Karpas-422 (cell line): ENCODE data around the gene SRC. TPM values are rescaled to one million over a fixed set of nuclear protein-coding genes. Genes with fewer than 3 reads are reported as not detected.

Experiments used
- DNase-seq: peaks from one replicate; pipeline ENCODE4 v3.0.0-alpha.2; 2015
- H2AFZ ChIP-seq: fragments of 200-600 bp; sonication (generic); 2 replicates; pipeline ENCODE4 v1.6.1; 2014; ENCODE audit warnings: antibody characterized with exemption, low read length, mixed read lengths
- H3K27ac ChIP-seq: fragments of 200-600 bp; sonication (generic); 2 replicates; pipeline ENCODE4 v1.5.1; 2014; ENCODE audit warnings: mild to moderate bottlenecking, low read length, moderate library complexity
- H3K27me3 ChIP-seq: fragments of 200-600 bp; sonication (generic); 2 replicates; pipeline ENCODE4 v1.6.1; 2014; ENCODE audit warnings: low read length, mixed read lengths
- H3K36me3 ChIP-seq: fragments of 200-600 bp; sonication (generic); 2 replicates; pipeline ENCODE4 v1.6.1; 2014; ENCODE audit warnings: low read length, mixed read lengths; ENCODE audit not compliant: insufficient read depth
- H3K4me1 ChIP-seq: fragments of 200-600 bp; sonication (generic); 2 replicates; pipeline ENCODE4 v1.6.1; 2014; ENCODE audit warnings: mild to moderate bottlenecking, low read length, mixed read lengths
- H3K4me2 ChIP-seq: fragments of 200-600 bp; sonication (generic); 2 replicates; pipeline ENCODE4 v1.6.1; 2014; ENCODE audit warnings: low read length, low read depth, mild to moderate bottlenecking; ENCODE audit not compliant: poor library complexity, severe bottlenecking
- H3K4me3 ChIP-seq: fragments of 200-600 bp; sonication (generic); 2 replicates; pipeline ENCODE4 v1.5.1; 2014; ENCODE audit warnings: mild to moderate bottlenecking, antibody characterized with exemption, low read length, mixed read lengths
- H3K79me2 ChIP-seq: fragments of 200-600 bp; sonication (generic); 2 replicates; pipeline ENCODE4 v1.6.1; 2014; ENCODE audit warnings: mild to moderate bottlenecking, low read length, mixed read lengths
- H3K9ac ChIP-seq: fragments of 200-600 bp; sonication (generic); 2 replicates; pipeline ENCODE4 v1.6.0; 2014; ENCODE audit warnings: low read length
- H3K9me2 ChIP-seq: fragments of 200-600 bp; sonication (generic), shearing (Covaris generic); replicated peaks from 2 replicates; pipeline ENCODE4 v1.6.0; 2014; ENCODE audit warnings: mild to moderate bottlenecking, low read length, moderate library complexity; ENCODE audit not compliant: insufficient read depth
- H3K9me3 ChIP-seq: fragments of 300-700, 200-600 bp; sonication (generic); 2 replicates; pipeline ENCODE4 v1.6.1; 2014; ENCODE audit warnings: low read length, mixed read lengths
- H4K20me1 ChIP-seq: fragments of 200-600 bp; sonication (generic); 2 replicates; pipeline ENCODE4 v1.6.1; 2014; ENCODE audit warnings: mild to moderate bottlenecking, antibody characterized with exemption, low read length, low read depth; ENCODE audit not compliant: insufficient read depth
- total RNA-seq: library from RNA; depleted of rRNA; stranded (reverse); fragments of >200 nt; shearing (Covaris generic); gene quantifications from 2 replicates; pipeline ENCODE4 v1.2.3, GENCODE V29; 2014; ENCODE audit warnings: low replicate concordance

SRC gene
- total RNA-seq, 1 experiment from 2014 or later: 41.5 TPM

GRCh38 chr20:37422791-37423286 is 76.9 kb downstream of the SRC start:
- H4K20me1 ChIP-seq: no peaks in the 10 kb centered on the region
- H3K9ac ChIP-seq: no peak overlapping the region
- no peaks in the 10 kb centered on the region for H3K9me2 ChIP-seq
- no peak overlapping the region for H3K27ac ChIP-seq
- H3K4me3 ChIP-seq: no peak overlapping the region
- H3K36me3 ChIP-seq: no peaks in the 10 kb centered on the region
- no peaks in the 10 kb centered on the region for H3K4me1 ChIP-seq
- H3K79me2 ChIP-seq: no peaks in the 10 kb centered on the region
- H3K4me2 ChIP-seq: no peak overlapping the region
- no peaks in the 10 kb centered on the region for H3K27me3 ChIP-seq
- DNase-seq: no peak
- no peaks in the 10 kb centered on the region for H3K9me3 ChIP-seq
- H2AFZ ChIP-seq: no peak overlapping the region

GRCh38 chr20:37423545-37423944 is 77.6 kb downstream of the SRC start:
- no peaks in the 10 kb centered on the region for H4K20me1 ChIP-seq
- H3K27me3 ChIP-seq: no peaks in the 10 kb centered on the region
- no peaks in the 10 kb centered on the region for H3K36me3 ChIP-seq
- no peaks in the 10 kb centered on the region for H3K9me3 ChIP-seq
- H3K4me2 ChIP-seq: no peak overlapping the region
- no peak overlapping the region for H3K27ac ChIP-seq
- H3K9me2 ChIP-seq: no peaks in the 10 kb centered on the region
- H3K9ac ChIP-seq: no peak overlapping the region
- H3K4me1 ChIP-seq: no peaks in the 10 kb centered on the region
- no peaks in the 10 kb centered on the region for H3K79me2 ChIP-seq
- no peak for DNase-seq
- H2AFZ ChIP-seq: no peak overlapping the region
- H3K4me3 ChIP-seq: no peak overlapping the region

DNA sequence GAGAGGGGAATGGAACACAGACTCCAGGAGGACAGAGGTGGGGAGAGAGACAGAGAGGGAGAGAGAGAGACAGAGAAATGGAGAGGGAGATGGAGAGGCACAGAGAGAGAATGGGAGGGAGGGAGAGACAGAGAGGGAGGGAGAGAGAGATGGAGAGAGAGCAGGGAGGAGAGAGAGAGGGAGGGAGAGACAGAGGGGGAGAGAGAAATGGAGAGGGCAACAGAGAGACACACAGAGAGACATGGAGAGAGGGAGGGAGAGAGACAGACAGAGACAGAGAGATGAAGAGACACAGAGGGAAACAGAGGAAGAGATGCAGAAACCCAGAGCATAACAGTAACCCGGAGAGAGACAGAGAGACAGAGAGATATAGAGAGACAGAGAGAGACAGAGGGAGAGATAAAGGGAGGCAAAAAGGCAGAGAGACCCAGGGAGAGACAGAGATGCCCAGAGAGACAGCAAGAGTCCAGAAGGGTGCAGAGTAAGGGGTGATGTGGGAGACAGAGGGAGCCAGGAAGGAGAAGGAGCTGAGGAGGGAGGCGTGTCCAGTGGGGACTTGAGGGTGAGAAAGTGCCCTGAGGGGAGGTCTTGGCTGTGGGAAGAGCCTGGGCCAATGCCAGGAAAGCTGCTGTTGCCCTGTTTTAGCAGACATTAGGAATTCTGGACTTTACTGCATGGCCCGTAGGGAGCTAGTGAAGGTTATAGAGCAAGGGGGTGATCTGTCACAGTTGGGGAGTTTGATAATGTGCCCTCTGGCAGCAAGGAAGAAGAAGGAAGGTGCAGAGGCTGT is 78.3 kb downstream of the SRC start:
- H3K9me3 ChIP-seq: no peaks in the 10 kb centered on the region
- H3K27ac ChIP-seq: no peak overlapping the region
- H3K9me2 ChIP-seq: no peaks in the 10 kb centered on the region
- H3K79me2 ChIP-seq: no peaks in the 10 kb centered on the region
- no peak overlapping the region for H2AFZ ChIP-seq
- no peaks in the 10 kb centered on the region for H3K36me3 ChIP-seq
- no peaks in the 10 kb centered on the region for H4K20me1 ChIP-seq
- H3K9ac ChIP-seq: no peak overlapping the region
- H3K4me3 ChIP-seq: no peak overlapping the region
- no peak overlapping the region for H3K4me2 ChIP-seq
- no peaks in the 10 kb centered on the region for H3K4me1 ChIP-seq
- DNase-seq: no peak
- H3K27me3 ChIP-seq: no peaks in the 10 kb centered on the region

GRCh38 chr20:37425103-37425625 is 79.2 kb downstream of the SRC start:
- H3K4me1 ChIP-seq: no peaks in the 10 kb centered on the region
- no peak overlapping the region for H3K4me3 ChIP-seq
- no peak overlapping the region for H3K9ac ChIP-seq
- no peaks in the 10 kb centered on the region for H3K9me2 ChIP-seq
- H3K4me2 ChIP-seq: no peak overlapping the region
- DNase-seq: no peak
- H2AFZ ChIP-seq: no peak overlapping the region
- H3K36me3 ChIP-seq: no peaks in the 10 kb centered on the region
- H3K9me3 ChIP-seq: no peaks in the 10 kb centered on the region
- H4K20me1 ChIP-seq: no peaks in the 10 kb centered on the region
- H3K27me3 ChIP-seq: no peaks in the 10 kb centered on the region
- H3K27ac ChIP-seq: no peak overlapping the region
- no peaks in the 10 kb centered on the region for H3K79me2 ChIP-seq

DNA sequence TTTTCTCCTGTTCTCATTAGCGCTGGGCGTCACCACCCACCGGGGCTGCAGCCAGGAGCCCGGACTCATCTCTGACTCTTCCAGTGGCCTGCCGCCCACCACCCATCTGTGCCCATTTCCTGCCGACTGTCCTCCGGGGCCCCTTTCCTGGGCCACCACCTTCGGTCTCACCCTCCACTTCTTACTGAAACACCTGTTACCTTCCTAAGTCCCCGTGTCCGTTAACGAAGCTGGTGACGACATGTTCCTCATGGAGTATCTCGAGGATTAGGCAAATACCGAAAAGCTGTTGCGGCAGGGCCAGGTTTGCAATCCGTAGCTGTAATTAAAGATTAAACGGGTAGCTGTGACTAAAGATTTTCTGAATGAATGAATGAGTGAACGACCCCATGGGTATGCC is 80.2 kb downstream of the SRC start:
- no peak for DNase-seq
- no peaks in the 10 kb centered on the region for H3K27me3 ChIP-seq
- no peaks in the 10 kb centered on the region for H3K4me1 ChIP-seq
- no peak overlapping the region for H2AFZ ChIP-seq
- H3K4me3 ChIP-seq: no peak overlapping the region
- H3K9me3 ChIP-seq: no peaks in the 10 kb centered on the region
- no peaks in the 10 kb centered on the region for H3K9me2 ChIP-seq
- H4K20me1 ChIP-seq: no peaks in the 10 kb centered on the region
- H3K27ac ChIP-seq: no peak overlapping the region
- H3K36me3 ChIP-seq: no peaks in the 10 kb centered on the region
- H3K4me2 ChIP-seq: no peak overlapping the region
- no peak overlapping the region for H3K9ac ChIP-seq
- no peaks in the 10 kb centered on the region for H3K79me2 ChIP-seq

DNA sequence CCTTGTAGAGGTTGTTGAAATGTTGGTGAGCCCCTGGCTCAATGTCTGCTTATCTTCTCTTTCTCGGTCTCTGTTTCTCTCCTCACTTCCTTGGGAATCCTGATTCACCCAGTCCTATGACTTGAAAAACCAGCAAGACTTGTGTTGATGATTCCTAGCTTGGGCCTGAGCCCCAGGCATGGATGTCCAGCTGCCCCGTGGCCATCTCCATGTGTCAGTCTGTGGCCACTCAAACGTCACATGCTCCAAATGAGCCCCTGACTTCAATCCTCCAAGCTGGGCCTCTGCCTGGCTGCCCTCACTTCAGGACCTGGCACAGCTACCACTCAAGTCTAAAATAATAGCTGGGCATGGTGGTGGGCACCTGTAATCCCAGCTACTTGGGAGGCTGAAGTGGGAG is 81.0 kb downstream of the SRC start:
- Histone ChIP-seq H3K27ac (no peak overlapping the region), H3K4me2 (no peak overlapping the region), H3K4me3 (no peak overlapping the region), H3K9ac (no peak overlapping the region), H3K27me3 (no peaks in the 10 kb centered on the region), H3K9me3 (no peaks in the 10 kb centered on the region), H3K36me3 (no peaks in the 10 kb centered on the region), H3K4me1 (no peaks in the 10 kb centered on the region), H4K20me1 (no peaks in the 10 kb centered on the region), H3K79me2 (no peaks in the 10 kb centered on the region), H3K9me2 (no peaks in the 10 kb centered on the region), H2AFZ (no peak overlapping the region)
- DNase-seq: no peak

- H3K4me2 ChIP-seq: no peak overlapping the region
- no peak overlapping the region for H2AFZ ChIP-seq
- no peaks in the 10 kb centered on the region for H3K36me3 ChIP-seq
- H3K9ac ChIP-seq: no peak overlapping the region
- no peaks in the 10 kb centered on the region for H4K20me1 ChIP-seq
- H3K9me2 ChIP-seq: no peaks in the 10 kb centered on the region
- no peak for DNase-seq
- H3K4me1 ChIP-seq: no peaks in the 10 kb centered on the region
- H3K79me2 ChIP-seq: no peaks in the 10 kb centered on the region
- no peak overlapping the region for H3K27ac ChIP-seq
- no peak overlapping the region for H3K4me3 ChIP-seq
- no peaks in the 10 kb centered on the region for H3K9me3 ChIP-seq
- H3K27me3 ChIP-seq: no peaks in the 10 kb centered on the region
Measured at GRCh38 chr20:37430044-37430443, 84.1 kb downstream of the SRC start.

GRCh38 chr20:37430778-37431460 is 85.0 kb downstream of the SRC start:
- Histone ChIP-seq H3K36me3 (no peaks in the 10 kb centered on the region), H4K20me1 (no peaks in the 10 kb centered on the region), H3K9me2 (no peaks in the 10 kb centered on the region), H3K27me3 (no peaks in the 10 kb centered on the region), H3K9ac (no peak overlapping the region), H3K4me1 (no peaks in the 10 kb centered on the region), H3K9me3 (no peaks in the 10 kb centered on the region), H2AFZ (no peak overlapping the region), H3K79me2 (no peaks in the 10 kb centered on the region), H3K4me2 (no peak overlapping the region), H3K27ac (no peak overlapping the region), H3K4me3 (no peak overlapping the region)
- DNase-seq: no peak
